M059J (cell line): ENCODE measurements around the gene LTB4R2. TPM values are rescaled to one million over a fixed set of nuclear protein-coding genes. Genes with fewer than 3 reads are reported as not detected.

Experiments
- DNase-seq: peaks from one replicate; pipeline ENCODE4 v3.0.0-alpha.2; 2012; ENCODE audit warnings: low read depth
- total RNA-seq: library from RNA; depleted of rRNA; stranded (reverse); fragments of >200 nt; shearing (Covaris generic); gene quantifications from 2 replicates; pipeline ENCODE4 v1.2.3, GENCODE V29; 2014; rRNA removed

LTB4R2 gene
- total RNA-seq = 0.64 and 1.2 TPM in 2 replicates

GRCh38 chr14:24309538-24310264, at the start of gene LTB4R2:
Gene LTB4R2, plus strand, starts transcription at chr14:24310140. Its CDS starts 525 bp downstream, at chr14:24310665.
- DNase-seq = no peak

GRCh38 chr14:24260780-24261157, 49.2 kb upstream of the LTB4R2 start:
- no peak for DNase-seq

GRCh38 chr14:24261256-24261968, 48.5 kb upstream of the LTB4R2 start:
- no peak for DNase-seq

- DNase-seq = no peak
Measured at GRCh38 chr14:24261969-24262327, 48.0 kb upstream of the LTB4R2 start.

- no peak for DNase-seq
Measured at GRCh38 chr14:24262821-24263733, 46.9 kb upstream of the LTB4R2 start, which contains the start of gene TGM1. Gene TGM1, minus strand, starts transcription at chr14:24263177. Its CDS starts 825 bp downstream, at chr14:24262352.

- no peak for DNase-seq
Measured at GRCh38 chr14:24263848-24264247, 46.1 kb upstream of the LTB4R2 start.

- no peak for DNase-seq
Measured at GRCh38 chr14:24264298-24264697, 45.6 kb upstream of the LTB4R2 start.

- no peak for DNase-seq
Measured at GRCh38 chr14:24266344-24267244, 43.3 kb upstream of the LTB4R2 start.

- DNase-seq = no peak
Measured at GRCh38 chr14:24267516-24267915, 42.4 kb upstream of the LTB4R2 start.

GRCh38 chr14:24268225-24268624, 41.7 kb upstream of the LTB4R2 start:
- no peak for DNase-seq

- DNase-seq = no peak
Measured at GRCh38 chr14:24269368-24269767, 40.6 kb upstream of the LTB4R2 start.

- DNase-seq = no peak
Measured at GRCh38 chr14:24269910-24270536, 39.9 kb upstream of the LTB4R2 start.

GRCh38 chr14:24270537-24271133, 39.3 kb upstream of the LTB4R2 start:
- no peak for DNase-seq

- DNase-seq = peak; percentile 78
Measured at GRCh38 chr14:24271134-24271833, 38.7 kb upstream of the LTB4R2 start, which contains the start of gene RABGGTA. Gene RABGGTA, minus strand, starts transcription at chr14:24271597. Its CDS starts 482 bp downstream, at chr14:24271115.

- no peak for DNase-seq
Measured at GRCh38 chr14:24271834-24272263, 38.1 kb upstream of the LTB4R2 start.

GRCh38 chr14:24272467-24272866, 37.5 kb upstream of the LTB4R2 start:
- no peak for DNase-seq

- no peak for DNase-seq
Measured at GRCh38 chr14:24273422-24273998, 36.4 kb upstream of the LTB4R2 start.

- DNase-seq = peak; percentile 26
Measured at GRCh38 chr14:24274101-24274543, 35.8 kb upstream of the LTB4R2 start.

- DNase-seq = no peak
Measured at GRCh38 chr14:24277071-24277470, 32.9 kb upstream of the LTB4R2 start.
